Measurements from ENCODE around the gene SH2D7. TPM values are rescaled to one million over a fixed set of nuclear protein-coding genes. Genes with fewer than 3 reads are reported as not detected.
A peak's percentile ranks its signal among the peaks of the same experiment; 100 is the strongest.

SH2D7 gene
- total RNA-seq, 1 experiment from 2014 or later, result not detected

- intact Hi-C loops (cut with micrococcal nuclease), result no loop called here
- H3K4me3 ChIP-seq (ENCODE audit: low read length), result peak overlapping the region; percentile 81
Observed at GRCh38 chr15:78148392-78149067, 56.2 kb downstream of the SH2D7 start.

GRCh38 chr15:78149068-78149804 lies 56.9 kb downstream of the SH2D7 start, which contains the start of gene IDH3A:
Gene IDH3A (plus strand): TSS chr15:78149362. CDS start chr15:78149404, 42 bp downstream.
- Histone ChIP-seq H4K20me1 (ENCODE audit: low read length) (peaks cover 12% of the 10 kb centered on the region; the same call in 1 of the 2 replicates), H3K4me2 (ENCODE audit: low read length) (peak within 1 kb of the TSS; percentile 86), H3K4me3 (ENCODE audit: low read length) (peak within 1 kb of the TSS; percentile 81), H3K27ac (ENCODE audit: low read length) (peak within 1 kb of the TSS; percentile 30), H3K9ac (ENCODE audit: low read length) (peak within 1 kb of the TSS; percentile 74), H3F3A (ENCODE audit: low read length, unreplicated experiment) (no peaks in the 10 kb centered on the region), H3K79me2 (ENCODE audit: low read length) (peaks cover 52% of the 10 kb centered on the region), H3K9me3 (ENCODE audit: low read length) (no peaks in the 10 kb centered on the region), H2AFZ (ENCODE audit: low read length) (peak within 1 kb of the TSS; percentile 80), H3K27me3 (ENCODE audit: low read length) (no peaks in the 10 kb centered on the region), H3K9me2 (replicated peaks; ENCODE audit: low read length) (no peaks in the 10 kb centered on the region), H3K36me3 (ENCODE audit: low read depth, low read length) (no peaks in the 10 kb centered on the region), H3K4me1 (ENCODE audit: insufficient read depth, low read length) (peaks cover 17% of the 10 kb centered on the region; the same call in 1 of the 2 replicates)
- intact Hi-C loops (cut with micrococcal nuclease), result no loop called here
- CTCF ChIA-PET, result interaction anchor here (0.6 kb wide), 1 partner anchor 47 kb away, joined by 3 read pairs; no protein-coding TSS in a partner anchor
- DNase-seq (peak; percentile 98), ATAC-seq (peak; percentile 91)
- no peak for TF ChIP-seq CTCF (conservative IDR thresholded peaks at IDR 0.05; ENCODE audit: low read depth, low read length)
- no peak for TF ChIP-seq EZH2phosphoT487 (IDR thresholded peaks at IDR 0.05; ENCODE audit: borderline replicate concordance, low read length)
- TF ChIP-seq EZH2 (IDR thresholded peaks at IDR 0.05; ENCODE audit: low read length, unreplicated experiment), result no peak
- no TSS peak for BruUV-seq (replicated peaks)
- POLR2A ChIA-PET (ENCODE audit: unreplicated experiment), result no interaction called here

More at GRCh38 chr15:78148392-78149067, 56.2 kb downstream of the SH2D7 start:
- peaks cover 17% of the 10 kb centered on the region; the same call in 1 of the 2 replicates for H3K4me1 ChIP-seq (ENCODE audit: insufficient read depth, low read length)
- no peak for DNase-seq
- TF ChIP-seq EZH2phosphoT487 (IDR thresholded peaks at IDR 0.05; ENCODE audit: borderline replicate concordance, low read length) (no peak), EZH2 (IDR thresholded peaks at IDR 0.05; ENCODE audit: low read length, unreplicated experiment) (no peak), CTCF (conservative IDR thresholded peaks at IDR 0.05; ENCODE audit: low read depth, low read length) (no peak)
- H3K9me2 ChIP-seq (replicated peaks; ENCODE audit: low read length), result no peaks in the 10 kb centered on the region
- peaks cover 45% of the 10 kb centered on the region for H3K79me2 ChIP-seq (ENCODE audit: low read length)
- H3K9me3 ChIP-seq (ENCODE audit: low read length), result no peaks in the 10 kb centered on the region
- peak overlapping the region; percentile 74 for H3K9ac ChIP-seq (ENCODE audit: low read length)
- H3K4me2 ChIP-seq (ENCODE audit: low read length), result peak overlapping the region; percentile 86
- no peaks in the 10 kb centered on the region for H3K27me3 ChIP-seq (ENCODE audit: low read length)
- BruUV-seq (replicated peaks), result TSS peak; percentile 87
- ChIA-PET CTCF (interaction anchor here (0.5 to 0.6 kb wide), 2 partner anchors 14 to 47 kb away, joined by 3 to 5 read pairs; no protein-coding TSS in a partner anchor), POLR2A (ENCODE audit: unreplicated experiment) (no interaction called here)
- H3K36me3 ChIP-seq (ENCODE audit: low read depth, low read length), result no peaks in the 10 kb centered on the region
- H3K27ac ChIP-seq (ENCODE audit: low read length), result peak overlapping the region; percentile 30
- peak overlapping the region; percentile 80 for H2AFZ ChIP-seq (ENCODE audit: low read length)
- ATAC-seq, result no peak
- peaks cover 12% of the 10 kb centered on the region; the same call in 1 of the 2 replicates for H4K20me1 ChIP-seq (ENCODE audit: low read length)
- H3F3A ChIP-seq (ENCODE audit: low read length, unreplicated experiment), result no peaks in the 10 kb centered on the region
